CD4-positive, alpha-beta T cell (primary cell): ENCODE results near the gene HOXB8. TPM values are rescaled to one million over a fixed set of nuclear protein-coding genes. Genes with fewer than 3 reads are reported as not detected.

Experiments used
- ATAC-seq: fragments of 200-7000 bp; cut with Tn5 transposase; one replicate; pipeline ENCODE4 v1.10.0; 2022; ENCODE audit warnings: mild to moderate bottlenecking; ENCODE audit not compliant: poor library complexity
- CTCF ChIA-PET: fragments of 350-600 bp; sonication (Branson Sonifier 250); formaldehyde crosslinking; loops from one replicate; lab custom pipeline; 2021; ENCODE audit warnings: antibody characterized with exemption, inconsistent platforms; lab: Charles Lee
- POLR2A ChIA-PET: fragments of 350-600 bp; sonication (Branson Sonifier 250); formaldehyde crosslinking; loops from one replicate; lab custom pipeline; 2021; ENCODE audit warnings: antibody characterized with exemption, inconsistent platforms; lab: Charles Lee
- DNase-seq, 14 experiments: peaks; one replicate each; pipeline ENCODE4 v3.0.0-alpha.2; 2013 to 2020; ENCODE audit warnings: mixed read lengths in 2 of 14
- H3K27ac ChIP-seq, 2 donors: one replicate each; pipeline versions ENCODE4 v1.5.1 to v1.7.0; 2013; ENCODE audit warnings: low read length in 2 of 2, low read depth in 1 of 2, mild to moderate bottlenecking in 1 of 2
- H3K27me3 ChIP-seq, 2 experiments: 1 replicate in 1 of 2; 2 replicates in 1 of 2; pipeline versions ENCODE4 v1.6.1 to v1.7.0; 2013; ENCODE audit warnings: low read length in 2 of 2, control low read depth in 1 of 2, mild to moderate bottlenecking in 1 of 2, moderate library complexity in 1 of 2; ENCODE audit not compliant: insufficient read depth in 2 of 2, control insufficient read depth in 1 of 2
- H3K36me3 ChIP-seq: one replicate; pipeline ENCODE4 v1.6.1; 2013; ENCODE audit warnings: low read length, control low read depth; ENCODE audit not compliant: insufficient read depth
- H3K4me1 ChIP-seq: one replicate; pipeline ENCODE4 v1.6.1; 2013; ENCODE audit warnings: low read length, control low read depth; ENCODE audit not compliant: insufficient read depth
- H3K4me3 ChIP-seq: one replicate; pipeline ENCODE4 v1.5.1; 2013; ENCODE audit warnings: mild to moderate bottlenecking, low read length, moderate library complexity
- H3K9me3 ChIP-seq, 2 experiments: 1 replicate in 1 of 2; 2 replicates in 1 of 2; pipeline versions ENCODE4 v1.6.1 to v1.7.0; 2013; ENCODE audit warnings: low read length in 2 of 2, mild to moderate bottlenecking in 2 of 2, control low read depth in 1 of 2, moderate library complexity in 1 of 2; ENCODE audit not compliant: control insufficient read depth in 1 of 2, insufficient read depth in 1 of 2
- H3K27ac Mint-ChIP-seq: one replicate; pipeline ENCODE4 v1.8.0; 2020; ENCODE audit warnings: mixed read lengths
- H3K27me3 Mint-ChIP-seq: one replicate; pipeline ENCODE4 v1.8.0; 2021; ENCODE audit warnings: mixed read lengths
- H3K36me3 Mint-ChIP-seq: one replicate; pipeline ENCODE4 v1.8.0; 2021; ENCODE audit warnings: low read depth, mixed read lengths
- H3K4me1 Mint-ChIP-seq: one replicate; pipeline ENCODE4 v1.8.0; 2021; ENCODE audit warnings: low read depth, mixed read lengths
- H3K4me3 Mint-ChIP-seq: one replicate; pipeline ENCODE4 v1.8.0; 2020; ENCODE audit warnings: mild to moderate bottlenecking, mixed read lengths
- H3K9me3 Mint-ChIP-seq: one replicate; pipeline ENCODE4 v1.8.0; 2020; ENCODE audit warnings: mixed read lengths
- CTCF ChIP-seq: fragments of 200-600 bp; IDR thresholded peaks from one replicate; pipeline ENCODE4 v1.8.0; 2022; ENCODE audit warnings: antibody characterized with exemption, mild to moderate bottlenecking
- intact Hi-C, 2 experiments: fragments of 100-400 bp; cut with DNase I in 1 of 2; cut with micrococcal nuclease in 1 of 2; formaldehyde crosslinking; loops; one replicate each; pipeline versions ENCODE4 v1.15.1 to v1.9.0; 2023 to 2025; cut with DNase I, micrococcal nuclease
- total RNA-seq, 174 experiments: library from RNA in 2 of 174; stranded (reverse) in 2 of 174; gene quantifications; one replicate each; pipeline ENCODE4 v1.2.3 and lab custom pipeline; 2021 to 2026

The HOXB8 gene
- total RNA-seq, 2 experiments from 2014 or later, result not detected

- peak overlapping the region; percentile 74 for H3K4me3 Mint-ChIP-seq
- CTCF ChIA-PET, result interaction anchor here (1.1 to 5.0 kb wide), 9 partner anchors 20 to 286 kb away, joined by 3 to 24 read pairs (median 13); no protein-coding TSS in a partner anchor
- Histone ChIP-seq H3K4me3 (peak overlapping the region; percentile 45), H3K36me3 (no peaks in the 10 kb centered on the region), H3K9me3 (peaks cover 0 to 24% of the 10 kb centered on the region in 2 experiments), H3K4me1 (peaks cover 53% of the 10 kb centered on the region), H3K27ac (no peak overlapping the region), H3K27me3 (peaks cover 83 to 94% of the 10 kb centered on the region in 2 experiments)
- intact Hi-C loops, result loop anchor here (1.0 to 5.0 kb wide), 7 partner anchors 101 to 512 kb away; no protein-coding TSS in a partner anchor
- peaks cover 98% of the 10 kb centered on the region for H3K27me3 Mint-ChIP-seq
- ATAC-seq, result peak; percentile 74
- POLR2A ChIA-PET, result interaction anchor here (0.9 to 1.5 kb wide), 4 partner anchors 25 to 420 kb away, joined by 3 to 5 read pairs (median 4); no protein-coding TSS in a partner anchor
- peaks cover 46% of the 10 kb centered on the region for H3K4me1 Mint-ChIP-seq
- no peaks in the 10 kb centered on the region for H3K9me3 Mint-ChIP-seq
- DNase-seq, result peak; percentile 61 to 91 (median 82)
- no peak overlapping the region for H3K27ac Mint-ChIP-seq
- no peaks in the 10 kb centered on the region for H3K36me3 Mint-ChIP-seq
- peak; percentile 83 for TF ChIP-seq CTCF
These were observed 21.1 kb downstream of the HOXB8 start for GRCh38 chr17:48593840-48594537.

- Histone ChIP-seq H3K27me3 (peaks cover 83 to 94% of the 10 kb centered on the region in 2 experiments), H3K9me3 (peaks cover 0 to 24% of the 10 kb centered on the region in 2 experiments), H3K4me3 (peak within 1 kb of the TSS; percentile 45), H3K27ac (no peak within 1 kb of the TSS), H3K4me1 (peaks cover 51% of the 10 kb centered on the region), H3K36me3 (no peaks in the 10 kb centered on the region)
- ATAC-seq (peak; percentile 19), DNase-seq (peak in 3 of 14 experiments; percentile 47 to 53 (median 47))
- no peak for TF ChIP-seq CTCF
- Mint-ChIP-seq H3K4me3 (peak within 1 kb of the TSS; percentile 74), H3K36me3 (no peaks in the 10 kb centered on the region), H3K4me1 (peaks cover 39% of the 10 kb centered on the region), H3K27ac (no peak within 1 kb of the TSS), H3K9me3 (no peaks in the 10 kb centered on the region), H3K27me3 (peaks cover 98% of the 10 kb centered on the region)
- ChIA-PET CTCF (interaction anchor here (0.5 to 5.0 kb wide), 14 partner anchors 10 to 285 kb away, joined by 3 to 24 read pairs (median 6); no protein-coding TSS in a partner anchor), POLR2A (interaction anchor here (0.5 to 1.5 kb wide), 8 partner anchors 17 to 419 kb away, joined by 3 to 6 read pairs (median 4); no protein-coding TSS in a partner anchor)
- intact Hi-C loops, result loop anchor here (1.0 to 5.0 kb wide), 6 partner anchors 100 to 511 kb away; no protein-coding TSS in a partner anchor
These were observed 21.8 kb downstream of the HOXB8 start, which contains the start of gene HOXB5 for GRCh38 chr17:48593126-48593829. HOXB5 (minus strand) TSS chr17:48593779; CDS start chr17:48593682, 97 bp downstream.

- no peak for ATAC-seq
- no peaks in the 10 kb centered on the region for H3K36me3 Mint-ChIP-seq
- H3K9me3 Mint-ChIP-seq, result no peaks in the 10 kb centered on the region
- peaks cover 0 to 20% of the 10 kb centered on the region in 2 experiments for H3K9me3 ChIP-seq
- DNase-seq, result peak in 2 of 14 experiments; percentile 27 to 46
- peaks cover 98% of the 10 kb centered on the region for H3K27me3 Mint-ChIP-seq
- TF ChIP-seq CTCF, result no peak
- ChIA-PET POLR2A (interaction anchor here (0.5 to 1.5 kb wide), 6 partner anchors 18 to 419 kb away, joined by 3 to 6 read pairs (median 4); no protein-coding TSS in a partner anchor), CTCF (interaction anchor here (0.8 to 5.0 kb wide), 10 partner anchors 10 to 284 kb away, joined by 3 to 24 read pairs (median 12); no protein-coding TSS in a partner anchor)
- H3K4me3 ChIP-seq, result peak overlapping the region; percentile 45
- no peaks in the 10 kb centered on the region for H3K36me3 ChIP-seq
- H3K27ac ChIP-seq, result no peak overlapping the region
- H3K27me3 ChIP-seq, result peaks cover 84 to 95% of the 10 kb centered on the region in 2 experiments
- peaks cover 32% of the 10 kb centered on the region for H3K4me1 Mint-ChIP-seq
- intact Hi-C loops, result loop anchor here (2.0 to 5.0 kb wide), 5 partner anchors 100 to 510 kb away; no protein-coding TSS in a partner anchor
- peak overlapping the region; percentile 74 for H3K4me3 Mint-ChIP-seq
- H3K4me1 ChIP-seq, result peaks cover 44% of the 10 kb centered on the region
- no peak overlapping the region for H3K27ac Mint-ChIP-seq
These were observed 22.5 kb downstream of the HOXB8 start for GRCh38 chr17:48592577-48592976.
